GM23338 (cell line): Measurements from ENCODE around the gene CATSPERE. TPM values are rescaled to one million over a fixed set of nuclear protein-coding genes. Genes with fewer than 3 reads are reported as not detected.

Source experiments
- ATAC-seq: fragments of 200-7000 bp; cut with Tn5 transposase; 3 replicates; pipeline ENCODE4 v1.9.1; 2020
- DNase-seq: peaks from one replicate; pipeline ENCODE4 v3.0.0-alpha.2; 2015; ENCODE audit warnings: low spot score
- H2AFZ ChIP-seq: fragments of 200-600 bp; sonication (generic); 2 replicates; pipeline ENCODE4 v1.8.0; 2016; ENCODE audit warnings: antibody characterized with exemption, mild to moderate bottlenecking, moderate library complexity
- H3F3A ChIP-seq: fragments of 200-600 bp; sonication (generic); replicated peaks from 2 replicates; pipeline ENCODE4 v1.8.0; 2017; ENCODE audit warnings: antibody characterized with exemption, mixed run types, low read depth
- H3K27ac ChIP-seq: fragments of 200-600 bp; sonication (generic); 2 replicates; pipeline ENCODE4 v1.6.1; 2016; ENCODE audit warnings: low read depth
- H3K27me3 ChIP-seq: fragments of 200-600 bp; sonication (generic); 2 replicates; pipeline ENCODE4 v1.8.0; 2016; ENCODE audit warnings: mild to moderate bottlenecking, mixed run types, moderate library complexity; ENCODE audit not compliant: insufficient read depth
- H3K36me3 ChIP-seq: fragments of 200-600 bp; sonication (generic); 2 replicates; pipeline ENCODE4 v1.8.0; 2016; ENCODE audit warnings: mild to moderate bottlenecking; ENCODE audit not compliant: insufficient read depth
- H3K4me1 ChIP-seq: fragments of 200-600 bp; sonication (generic); 2 replicates; pipeline ENCODE4 v1.8.0; 2016; ENCODE audit warnings: mild to moderate bottlenecking, moderate library complexity; ENCODE audit not compliant: insufficient read depth
- H3K4me2 ChIP-seq: fragments of 200-600 bp; sonication (generic); 2 replicates; pipeline ENCODE4 v1.7.1; 2017; ENCODE audit warnings: mixed run types
- H3K4me3 ChIP-seq: fragments of 200-600 bp; sonication (generic); 2 replicates; pipeline ENCODE4 v1.6.1; 2016; ENCODE audit warnings: mixed run types
- H3K79me2 ChIP-seq: fragments of 200-600 bp; sonication (generic); replicated peaks from 2 replicates; pipeline ENCODE4 v1.8.0; 2017; ENCODE audit warnings: mild to moderate bottlenecking; ENCODE audit not compliant: insufficient read depth
- H3K9me2 ChIP-seq: fragments of 200-600 bp; sonication (generic); 2 replicates; pipeline ENCODE4 v1.8.0; 2017; ENCODE audit not compliant: insufficient read depth
- H4K20me1 ChIP-seq: fragments of 200-600 bp; sonication (generic); replicated peaks from 2 replicates; pipeline ENCODE4 v1.8.0; 2017; ENCODE audit warnings: mild to moderate bottlenecking; ENCODE audit not compliant: insufficient read depth
- H3K27ac Mint-ChIP-seq: 2 replicates; pipeline ENCODE4 v1.8.0; 2020; ENCODE audit warnings: inconsistent platforms, mild to moderate bottlenecking, moderate library complexity, mixed read lengths
- H3K27me3 Mint-ChIP-seq: 3 replicates; pipeline ENCODE4 v1.8.0; 2022; ENCODE audit warnings: low read depth, mild to moderate bottlenecking, moderate library complexity, mixed read lengths, inconsistent platforms; ENCODE audit not compliant: insufficient read depth, poor library complexity
- H3K36me3 Mint-ChIP-seq: 3 replicates; pipeline ENCODE4 v1.8.0; 2021; ENCODE audit warnings: low read depth, mild to moderate bottlenecking, inconsistent platforms, moderate library complexity, mixed read lengths
- H3K4me1 Mint-ChIP-seq: 3 replicates; pipeline ENCODE4 v1.8.0; 2020; ENCODE audit warnings: mild to moderate bottlenecking, inconsistent platforms, mixed read lengths
- H3K4me3 Mint-ChIP-seq: 3 replicates; pipeline ENCODE4 v1.8.0; 2021; ENCODE audit warnings: moderate library complexity, mild to moderate bottlenecking, inconsistent platforms, mixed read lengths
- H3K9me3 Mint-ChIP-seq: 3 replicates; pipeline ENCODE4 v1.8.0; 2020; ENCODE audit warnings: moderate library complexity, mild to moderate bottlenecking, inconsistent platforms, mixed read lengths
- CREB1 ChIP-seq: fragments of 250-450 bp; sonication (Bioruptor Pico); IDR thresholded peaks from 2 replicates; pipeline ENCODE4 v1.5.0; 2020; ENCODE audit warnings: low read depth, mild to moderate bottlenecking, moderate library complexity
- EZH2 ChIP-seq: fragments of 200-600 bp; sonication (generic); IDR thresholded peaks from one replicate; pipeline ENCODE4 v1.8.0; 2017; ENCODE audit warnings: antibody characterized with exemption, mild to moderate bottlenecking, low read depth; ENCODE audit not compliant: unreplicated experiment
- EZH2phosphoT487 ChIP-seq: fragments of 200-600 bp; sonication (generic); IDR thresholded peaks from one replicate; pipeline ENCODE4 v1.8.1; 2018; ENCODE audit warnings: antibody characterized with exemption; ENCODE audit not compliant: unreplicated experiment
- JUNB ChIP-seq: IDR thresholded peaks from one replicate; pipeline ENCODE4 v1.6.1; 2016; ENCODE audit warnings: antibody characterized with exemption; ENCODE audit not compliant: unreplicated experiment
- NANOG ChIP-seq: IDR thresholded peaks from 2 replicates; pipeline ENCODE4 v1.6.1; 2016; ENCODE audit warnings: antibody characterized with exemption, borderline replicate concordance
- POLR2AphosphoS5 ChIP-seq: IDR thresholded peaks from 2 replicates; pipeline ENCODE4 v1.6.1; 2016; ENCODE audit warnings: antibody characterized with exemption, low read depth
- STAT1 ChIP-seq: IDR thresholded peaks from one replicate; pipeline ENCODE4 v1.6.1; 2016; ENCODE audit warnings: antibody characterized with exemption; ENCODE audit not compliant: unreplicated experiment
- ZNF114 ChIP-seq: fragments of 250-450 bp; sonication (Bioruptor Pico); IDR thresholded peaks from 2 replicates; pipeline ENCODE4 v1.5.0; 2020; ENCODE audit warnings: mild to moderate bottlenecking, moderate library complexity
- ZNF331 ChIP-seq: fragments of 250-450 bp; sonication (Bioruptor Pico); IDR thresholded peaks from 2 replicates; pipeline ENCODE4 v1.5.0; 2020; ENCODE audit warnings: low read depth, mild to moderate bottlenecking, moderate library complexity
- polyA plus RNA-seq: library from polyadenylated mRNA; unstranded; fragments of >200 nt; fragmentation: Nextera tagmentation; extraction: Ambion mirVana; gene quantifications from 2 replicates; pipeline ENCODE4 v1.2.1, GENCODE V29; 2016
- total RNA-seq: library from RNA; depleted of rRNA; stranded (reverse); fragments of >200 nt; shearing (Covaris generic); gene quantifications from 2 replicates; pipeline ENCODE4 v1.2.3, GENCODE V29; 2014
- TF ChIP-seq, protein P1 (sequence below): fragments of 250-450 bp; sonication (Bioruptor Pico); IDR thresholded peaks from 2 replicates; pipeline ENCODE4 v1.5.0; 2020; ENCODE audit warnings: mild to moderate bottlenecking, moderate library complexity
- TF ChIP-seq, protein P2 (sequence below): IDR thresholded peaks from one replicate; pipeline ENCODE4 v1.6.1; 2018; ENCODE audit warnings: antibody characterized with exemption; ENCODE audit not compliant: unreplicated experiment
- TF ChIP-seq, protein P3 (sequence below): IDR thresholded peaks from 2 replicates; pipeline ENCODE4 v1.6.1; 2016; ENCODE audit warnings: antibody characterized with exemption
- TF ChIP-seq, protein P4 (sequence below), 2 experiments: fragments of 200-600 bp in 1 of 2; sonication (generic) in 1 of 2; conservative IDR thresholded peaks; 2 replicates each; pipeline versions ENCODE4 v1.5.1 to v1.6.1; 2016 to 2017; ENCODE audit warnings: antibody characterized with exemption in 2 of 2, low read depth in 2 of 2, mild to moderate bottlenecking in 2 of 2, moderate library complexity in 1 of 2

CATSPERE gene
- total and polyA plus RNA-seq, 2 experiments from 2014 or later: 0.70 TPM; not detected in 1

DNA sequence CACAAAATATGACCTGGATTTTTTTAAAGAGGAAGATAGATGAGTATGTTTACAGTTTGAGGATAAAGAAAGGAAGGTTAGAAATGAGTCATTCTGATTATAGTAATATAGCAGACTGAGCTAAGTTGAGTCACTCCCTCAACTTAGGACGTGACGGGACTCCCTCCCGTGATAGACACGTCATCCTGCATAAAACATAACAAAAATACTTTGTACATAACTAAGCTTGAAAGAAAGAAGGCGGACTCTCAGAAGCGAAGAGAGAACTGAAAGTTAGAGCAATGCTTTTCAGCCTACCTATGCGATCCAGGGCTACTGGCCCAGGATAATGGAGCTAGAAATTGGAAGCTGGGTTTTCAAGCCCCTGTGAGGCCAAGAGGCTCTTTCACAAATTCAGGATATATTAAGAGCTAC is 138.9 kb downstream of the CATSPERE start:
- peaks cover 7% of the 10 kb centered on the region for H3K27me3 Mint-ChIP-seq
- no peaks in the 10 kb centered on the region; the same call in 2 of the 3 replicates for H3K36me3 Mint-ChIP-seq
- Histone ChIP-seq H3K4me1 (no peaks in the 10 kb centered on the region), H2AFZ (no peak overlapping the region), H3K27ac (no peak overlapping the region), H3K79me2 (no peaks in the 10 kb centered on the region), H3K9me2 (no peaks in the 10 kb centered on the region), H3K4me3 (no peak overlapping the region), H3K36me3 (no peaks in the 10 kb centered on the region), H3K4me2 (no peak overlapping the region), H3K27me3 (no peaks in the 10 kb centered on the region), H4K20me1 (no peaks in the 10 kb centered on the region), H3F3A (no peaks in the 10 kb centered on the region)
- ATAC-seq (no peak), DNase-seq (no peak)
- no peak overlapping the region for H3K27ac Mint-ChIP-seq
- H3K4me3 Mint-ChIP-seq: no peak overlapping the region
- H3K4me1 Mint-ChIP-seq: peaks cover 5% of the 10 kb centered on the region
- no peak for TF ChIP-seq ZNF331 (CRISPR knock-in tag)
- TF ChIP-seq NANOG: no peak
- TF ChIP-seq ZNF114 (CRISPR knock-in tag): no peak
- TF ChIP-seq, protein P1, sequence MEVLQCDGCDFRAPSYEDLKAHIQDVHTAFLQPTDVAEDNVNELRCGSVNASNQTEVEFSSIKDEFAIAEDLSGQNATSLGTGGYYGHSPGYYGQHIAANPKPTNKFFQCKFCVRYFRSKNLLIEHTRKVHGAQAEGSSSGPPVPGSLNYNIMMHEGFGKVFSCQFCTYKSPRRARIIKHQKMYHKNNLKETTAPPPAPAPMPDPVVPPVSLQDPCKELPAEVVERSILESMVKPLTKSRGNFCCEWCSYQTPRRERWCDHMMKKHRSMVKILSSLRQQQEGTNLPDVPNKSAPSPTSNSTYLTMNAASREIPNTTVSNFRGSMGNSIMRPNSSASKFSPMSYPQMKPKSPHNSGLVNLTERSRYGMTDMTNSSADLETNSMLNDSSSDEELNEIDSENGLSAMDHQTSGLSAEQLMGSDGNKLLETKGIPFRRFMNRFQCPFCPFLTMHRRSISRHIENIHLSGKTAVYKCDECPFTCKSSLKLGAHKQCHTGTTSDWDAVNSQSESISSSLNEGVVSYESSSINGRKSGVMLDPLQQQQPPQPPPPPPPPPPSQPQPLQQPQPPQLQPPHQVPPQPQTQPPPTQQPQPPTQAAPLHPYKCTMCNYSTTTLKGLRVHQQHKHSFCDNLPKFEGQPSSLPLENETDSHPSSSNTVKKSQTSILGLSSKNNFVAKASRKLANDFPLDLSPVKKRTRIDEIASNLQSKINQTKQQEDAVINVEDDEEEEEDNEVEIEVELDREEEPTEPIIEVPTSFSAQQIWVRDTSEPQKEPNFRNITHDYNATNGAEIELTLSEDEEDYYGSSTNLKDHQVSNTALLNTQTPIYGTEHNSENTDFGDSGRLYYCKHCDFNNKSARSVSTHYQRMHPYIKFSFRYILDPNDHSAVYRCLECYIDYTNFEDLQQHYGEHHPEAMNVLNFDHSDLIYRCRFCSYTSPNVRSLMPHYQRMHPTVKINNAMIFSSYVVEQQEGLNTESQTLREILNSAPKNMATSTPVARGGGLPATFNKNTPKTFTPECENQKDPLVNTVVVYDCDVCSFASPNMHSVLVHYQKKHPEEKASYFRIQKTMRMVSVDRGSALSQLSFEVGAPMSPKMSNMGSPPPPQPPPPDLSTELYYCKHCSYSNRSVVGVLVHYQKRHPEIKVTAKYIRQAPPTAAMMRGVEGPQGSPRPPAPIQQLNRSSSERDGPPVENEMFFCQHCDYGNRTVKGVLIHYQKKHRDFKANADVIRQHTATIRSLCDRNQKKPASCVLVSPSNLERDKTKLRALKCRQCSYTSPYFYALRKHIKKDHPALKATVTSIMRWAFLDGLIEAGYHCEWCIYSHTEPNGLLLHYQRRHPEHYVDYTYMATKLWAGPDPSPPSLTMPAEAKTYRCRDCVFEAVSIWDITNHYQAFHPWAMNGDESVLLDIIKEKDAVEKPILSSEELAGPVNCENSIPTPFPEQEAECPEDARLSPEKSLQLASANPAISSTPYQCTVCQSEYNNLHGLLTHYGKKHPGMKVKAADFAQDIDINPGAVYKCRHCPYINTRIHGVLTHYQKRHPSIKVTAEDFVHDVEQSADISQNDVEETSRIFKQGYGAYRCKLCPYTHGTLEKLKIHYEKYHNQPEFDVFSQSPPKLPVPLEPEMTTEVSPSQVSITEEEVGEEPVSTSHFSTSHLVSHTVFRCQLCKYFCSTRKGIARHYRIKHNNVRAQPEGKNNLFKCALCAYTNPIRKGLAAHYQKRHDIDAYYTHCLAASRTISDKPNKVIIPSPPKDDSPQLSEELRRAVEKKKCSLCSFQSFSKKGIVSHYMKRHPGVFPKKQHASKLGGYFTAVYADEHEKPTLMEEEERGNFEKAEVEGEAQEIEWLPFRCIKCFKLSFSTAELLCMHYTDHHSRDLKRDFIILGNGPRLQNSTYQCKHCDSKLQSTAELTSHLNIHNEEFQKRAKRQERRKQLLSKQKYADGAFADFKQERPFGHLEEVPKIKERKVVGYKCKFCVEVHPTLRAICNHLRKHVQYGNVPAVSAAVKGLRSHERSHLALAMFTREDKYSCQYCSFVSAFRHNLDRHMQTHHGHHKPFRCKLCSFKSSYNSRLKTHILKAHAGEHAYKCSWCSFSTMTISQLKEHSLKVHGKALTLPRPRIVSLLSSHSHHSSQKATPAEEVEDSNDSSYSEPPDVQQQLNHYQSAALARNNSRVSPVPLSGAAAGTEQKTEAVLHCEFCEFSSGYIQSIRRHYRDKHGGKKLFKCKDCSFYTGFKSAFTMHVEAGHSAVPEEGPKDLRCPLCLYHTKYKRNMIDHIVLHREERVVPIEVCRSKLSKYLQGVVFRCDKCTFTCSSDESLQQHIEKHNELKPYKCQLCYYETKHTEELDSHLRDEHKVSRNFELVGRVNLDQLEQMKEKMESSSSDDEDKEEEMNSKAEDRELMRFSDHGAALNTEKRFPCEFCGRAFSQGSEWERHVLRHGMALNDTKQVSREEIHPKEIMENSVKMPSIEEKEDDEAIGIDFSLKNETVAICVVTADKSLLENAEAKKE (CRISPR knock-in tag): no peak
- no peak for TF ChIP-seq CREB1 (CRISPR knock-in tag)
- TF ChIP-seq POLR2AphosphoS5: no peak
- TF ChIP-seq, protein P2, sequence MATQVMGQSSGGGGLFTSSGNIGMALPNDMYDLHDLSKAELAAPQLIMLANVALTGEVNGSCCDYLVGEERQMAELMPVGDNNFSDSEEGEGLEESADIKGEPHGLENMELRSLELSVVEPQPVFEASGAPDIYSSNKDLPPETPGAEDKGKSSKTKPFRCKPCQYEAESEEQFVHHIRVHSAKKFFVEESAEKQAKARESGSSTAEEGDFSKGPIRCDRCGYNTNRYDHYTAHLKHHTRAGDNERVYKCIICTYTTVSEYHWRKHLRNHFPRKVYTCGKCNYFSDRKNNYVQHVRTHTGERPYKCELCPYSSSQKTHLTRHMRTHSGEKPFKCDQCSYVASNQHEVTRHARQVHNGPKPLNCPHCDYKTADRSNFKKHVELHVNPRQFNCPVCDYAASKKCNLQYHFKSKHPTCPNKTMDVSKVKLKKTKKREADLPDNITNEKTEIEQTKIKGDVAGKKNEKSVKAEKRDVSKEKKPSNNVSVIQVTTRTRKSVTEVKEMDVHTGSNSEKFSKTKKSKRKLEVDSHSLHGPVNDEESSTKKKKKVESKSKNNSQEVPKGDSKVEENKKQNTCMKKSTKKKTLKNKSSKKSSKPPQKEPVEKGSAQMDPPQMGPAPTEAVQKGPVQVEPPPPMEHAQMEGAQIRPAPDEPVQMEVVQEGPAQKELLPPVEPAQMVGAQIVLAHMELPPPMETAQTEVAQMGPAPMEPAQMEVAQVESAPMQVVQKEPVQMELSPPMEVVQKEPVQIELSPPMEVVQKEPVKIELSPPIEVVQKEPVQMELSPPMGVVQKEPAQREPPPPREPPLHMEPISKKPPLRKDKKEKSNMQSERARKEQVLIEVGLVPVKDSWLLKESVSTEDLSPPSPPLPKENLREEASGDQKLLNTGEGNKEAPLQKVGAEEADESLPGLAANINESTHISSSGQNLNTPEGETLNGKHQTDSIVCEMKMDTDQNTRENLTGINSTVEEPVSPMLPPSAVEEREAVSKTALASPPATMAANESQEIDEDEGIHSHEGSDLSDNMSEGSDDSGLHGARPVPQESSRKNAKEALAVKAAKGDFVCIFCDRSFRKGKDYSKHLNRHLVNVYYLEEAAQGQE: no peak
- no peak for TF ChIP-seq STAT1
- no peak for TF ChIP-seq EZH2
- TF ChIP-seq EZH2phosphoT487: no peak
- TF ChIP-seq JUNB: no peak
- TF ChIP-seq, protein P3, sequence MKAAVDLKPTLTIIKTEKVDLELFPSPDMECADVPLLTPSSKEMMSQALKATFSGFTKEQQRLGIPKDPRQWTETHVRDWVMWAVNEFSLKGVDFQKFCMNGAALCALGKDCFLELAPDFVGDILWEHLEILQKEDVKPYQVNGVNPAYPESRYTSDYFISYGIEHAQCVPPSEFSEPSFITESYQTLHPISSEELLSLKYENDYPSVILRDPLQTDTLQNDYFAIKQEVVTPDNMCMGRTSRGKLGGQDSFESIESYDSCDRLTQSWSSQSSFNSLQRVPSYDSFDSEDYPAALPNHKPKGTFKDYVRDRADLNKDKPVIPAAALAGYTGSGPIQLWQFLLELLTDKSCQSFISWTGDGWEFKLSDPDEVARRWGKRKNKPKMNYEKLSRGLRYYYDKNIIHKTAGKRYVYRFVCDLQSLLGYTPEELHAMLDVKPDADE: no peak
- TF ChIP-seq, protein P4, sequence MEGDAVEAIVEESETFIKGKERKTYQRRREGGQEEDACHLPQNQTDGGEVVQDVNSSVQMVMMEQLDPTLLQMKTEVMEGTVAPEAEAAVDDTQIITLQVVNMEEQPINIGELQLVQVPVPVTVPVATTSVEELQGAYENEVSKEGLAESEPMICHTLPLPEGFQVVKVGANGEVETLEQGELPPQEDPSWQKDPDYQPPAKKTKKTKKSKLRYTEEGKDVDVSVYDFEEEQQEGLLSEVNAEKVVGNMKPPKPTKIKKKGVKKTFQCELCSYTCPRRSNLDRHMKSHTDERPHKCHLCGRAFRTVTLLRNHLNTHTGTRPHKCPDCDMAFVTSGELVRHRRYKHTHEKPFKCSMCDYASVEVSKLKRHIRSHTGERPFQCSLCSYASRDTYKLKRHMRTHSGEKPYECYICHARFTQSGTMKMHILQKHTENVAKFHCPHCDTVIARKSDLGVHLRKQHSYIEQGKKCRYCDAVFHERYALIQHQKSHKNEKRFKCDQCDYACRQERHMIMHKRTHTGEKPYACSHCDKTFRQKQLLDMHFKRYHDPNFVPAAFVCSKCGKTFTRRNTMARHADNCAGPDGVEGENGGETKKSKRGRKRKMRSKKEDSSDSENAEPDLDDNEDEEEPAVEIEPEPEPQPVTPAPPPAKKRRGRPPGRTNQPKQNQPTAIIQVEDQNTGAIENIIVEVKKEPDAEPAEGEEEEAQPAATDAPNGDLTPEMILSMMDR (conservative IDR thresholded peaks at IDR 0.05; ENCODE audit: low read depth in 2 of 2): no peak
- H3K9me3 Mint-ChIP-seq: no peaks in the 10 kb centered on the region
